Stimulated activated CD4-positive, alpha-beta T cell treated with anti-CD3 and anti-CD28 coated beads, Interleukin-1b, Interleukin-23, amount 100 ng/mL, for 4 hours (primary cell): ENCODE measurements around the gene SRC.

Experiments used
- DNase-seq, 2 donors: peaks; one replicate each; pipeline ENCODE4 v3.0.0-alpha.2; 2020; ENCODE audit warnings: low read depth in 2 of 2

The SRC gene

DNA sequence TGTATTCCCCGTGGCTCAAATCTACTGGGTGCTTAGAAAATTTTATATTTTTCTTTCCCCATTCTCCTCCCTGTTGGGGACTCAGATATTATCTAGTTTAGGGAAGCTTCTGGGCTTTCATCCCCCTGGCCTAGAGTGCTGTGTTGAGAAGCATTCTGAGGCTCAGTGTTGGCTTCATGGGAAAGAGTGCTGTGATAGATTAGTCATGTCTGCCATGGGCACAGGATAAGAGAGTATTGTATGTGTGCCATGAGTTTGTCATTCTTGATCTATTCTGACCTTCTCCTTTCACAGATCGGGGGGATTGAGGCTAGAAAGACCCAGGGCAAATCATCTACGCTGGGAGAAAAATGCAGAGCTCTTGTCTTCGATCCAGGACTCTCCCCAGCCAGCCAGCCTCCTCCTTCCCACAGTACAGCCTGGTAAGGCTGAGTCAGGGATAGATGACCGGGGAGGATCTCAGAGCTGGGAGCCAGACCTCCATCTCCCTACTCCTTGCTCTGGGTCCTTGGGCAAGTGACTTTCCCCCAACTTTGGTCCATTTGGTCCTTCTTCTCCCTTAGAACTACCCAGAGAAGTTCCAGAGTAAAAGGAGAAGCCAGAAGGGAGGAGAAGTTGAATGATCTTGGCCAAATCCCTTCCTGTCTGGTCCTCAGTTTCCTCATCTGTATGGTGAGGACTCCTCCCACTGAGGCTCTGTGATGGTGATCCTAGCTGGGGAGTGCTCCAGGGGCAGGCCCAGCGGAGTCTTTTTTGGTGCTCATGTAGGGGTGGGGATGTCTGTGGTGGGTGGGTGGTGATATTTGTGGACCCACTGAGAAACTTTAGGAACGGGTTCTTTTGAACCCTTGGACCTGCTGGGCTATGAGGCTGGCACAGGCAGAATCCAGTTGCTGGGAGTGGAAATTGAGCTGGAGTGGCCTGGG, 5.0 kb downstream of the SRC start:
- no peak for DNase-seq

GRCh38 chr20:37351689-37352607, 6.0 kb downstream of the SRC start:
- no peak for DNase-seq

GRCh38 chr20:37352608-37352980, 6.7 kb downstream of the SRC start:
- no peak for DNase-seq

- no peak for DNase-seq
Observed at GRCh38 chr20:37353285-37353849, 7.4 kb downstream of the SRC start.

- no peak for DNase-seq
Observed at GRCh38 chr20:37354210-37355195, 8.6 kb downstream of the SRC start.

GRCh38 chr20:37355252-37356180, 9.6 kb downstream of the SRC start:
- no peak for DNase-seq

GRCh38 chr20:37356387-37356786, 10.4 kb downstream of the SRC start:
- DNase-seq = no peak

GRCh38 chr20:37356961-37357371, 11.0 kb downstream of the SRC start:
- no peak for DNase-seq

GRCh38 chr20:37357481-37358365, 11.8 kb downstream of the SRC start:
- DNase-seq = no peak

DNA sequence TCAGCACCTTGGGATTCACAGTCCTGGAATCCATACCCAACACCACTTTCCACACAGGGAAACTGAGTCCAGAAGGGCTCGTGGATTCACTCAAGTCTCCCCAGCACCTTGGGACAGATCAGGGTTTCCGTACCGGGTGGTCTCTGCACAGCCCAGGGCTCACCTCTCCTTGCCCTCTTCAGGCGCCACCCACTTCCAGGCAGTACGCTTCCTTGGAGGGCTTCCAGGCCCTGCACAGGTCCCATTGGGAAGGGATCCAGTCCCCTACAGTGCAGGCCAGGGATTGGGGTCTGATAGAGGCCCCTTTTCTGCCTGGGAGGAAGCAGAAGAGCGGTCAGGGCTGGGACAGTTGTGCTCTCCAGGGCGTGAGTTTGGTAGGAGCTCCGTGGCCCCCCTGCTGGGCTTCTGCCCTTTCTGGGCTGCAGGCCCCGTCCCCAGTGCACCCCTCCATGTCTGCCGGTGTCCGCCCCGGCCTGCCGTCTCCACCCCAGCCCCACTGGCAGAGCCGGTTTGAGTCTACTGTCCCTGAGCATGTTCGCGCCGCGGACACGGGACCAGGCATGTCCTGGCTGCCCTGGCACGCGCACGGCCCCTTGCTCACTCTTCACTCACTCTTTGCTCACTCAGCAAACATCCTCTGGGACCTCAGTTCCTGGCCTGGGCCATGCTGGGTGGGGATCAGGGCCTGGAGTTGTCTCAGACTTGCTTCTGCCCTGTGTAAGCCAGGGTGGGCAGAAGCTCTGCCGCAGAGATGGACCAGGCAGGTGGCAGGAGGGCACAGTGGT, 12.6 kb downstream of the SRC start:
- no peak for DNase-seq

GRCh38 chr20:37359331-37359730, 13.4 kb downstream of the SRC start:
- DNase-seq = no peak

DNA sequence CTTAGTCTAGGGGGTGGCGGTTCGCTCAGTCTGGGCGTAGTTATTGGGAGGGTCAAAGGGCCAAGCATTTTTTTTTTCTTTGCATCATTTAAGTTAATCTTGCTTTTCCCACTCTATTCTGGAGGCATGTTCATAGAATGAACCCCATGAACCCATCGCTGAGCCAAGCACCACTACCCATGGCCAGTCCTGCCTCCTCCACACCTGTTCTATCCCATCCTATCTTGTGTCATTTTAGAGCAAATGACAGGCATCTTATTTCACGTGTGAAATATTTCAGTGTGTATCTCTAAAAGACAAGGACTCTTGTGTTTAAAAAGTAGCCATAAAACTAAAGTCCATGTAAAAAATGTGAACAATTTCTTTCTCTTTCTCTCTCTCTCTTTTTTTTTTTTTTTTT, 13.9 kb downstream of the SRC start:
- no peak for DNase-seq

- DNase-seq = no peak
Observed at GRCh38 chr20:37360391-37361115, 14.6 kb downstream of the SRC start.

DNA sequence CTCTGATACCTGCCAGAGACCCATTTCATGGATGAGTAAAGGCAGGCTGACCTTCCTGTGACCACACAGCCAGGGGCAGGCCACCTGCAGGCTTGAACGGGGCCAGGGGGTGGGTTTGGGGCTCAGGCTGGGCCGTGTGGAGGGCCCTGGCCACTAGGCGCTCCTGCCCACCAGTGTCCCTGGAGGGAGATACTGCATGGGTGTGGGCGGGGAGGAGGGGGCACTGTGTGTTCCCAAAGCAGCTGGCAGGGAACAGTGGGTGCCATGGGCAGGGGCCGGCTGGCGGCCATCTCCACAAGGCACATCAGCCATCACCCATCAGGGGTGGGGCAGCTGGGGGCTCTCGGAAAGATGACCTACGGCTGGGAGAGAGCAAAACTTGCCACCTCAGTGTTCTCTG, 15.4 kb downstream of the SRC start:
- no peak for DNase-seq

- DNase-seq = no peak
Observed at GRCh38 chr20:37362231-37362792, 16.4 kb downstream of the SRC start.

GRCh38 chr20:37362821-37363220, 16.9 kb downstream of the SRC start:
- no peak for DNase-seq
